Measurements from ENCODE around the gene LCK. TPM values are rescaled to one million over a fixed set of nuclear protein-coding genes. Genes with fewer than 3 reads are reported as not detected.

LCK gene
- total and polyA plus RNA-seq, 2 donors (not counting 1 experiment from before 2014, with no cell fraction given): 22.3 to 23.8 TPM

GRCh38 chr1:32335535-32335789, 84.4 kb downstream of the LCK start:
- Histone ChIP-seq H3K79me2 (ENCODE audit: control insufficient read depth, insufficient read depth, low read length) (peaks cover 16% of the 10 kb centered on the region), H3K9me3 (ENCODE audit: control extremely low read depth in 1 of 3, control insufficient read depth in 2 of 3, insufficient read depth in 1 of 3, low read length in 2 of 3) (no peaks in the 10 kb centered on the region), H3K4me1 (ENCODE audit: control insufficient read depth in 2 of 2, insufficient read depth in 2 of 2, low read length in 2 of 2) (peaks cover 57 to 61% of the 10 kb centered on the region in 2 donors), H3K4me3 (ENCODE audit: control extremely low read depth in 1 of 5, extremely low read depth in 1 of 5, insufficient read depth in 1 of 5, low read depth in 2 of 5, low read length in 4 of 5) (peak overlapping the region in 4 of 5 experiments; percentile 48 to 78 (median 72)), H3K27me3 (replicated peaks in 1 of 4; ENCODE audit: control extremely low read depth in 1 of 4, control insufficient read depth in 3 of 4, insufficient read depth in 4 of 4, low read length in 3 of 4) (no peaks in the 10 kb centered on the region), H2AFZ (ENCODE audit: insufficient read depth, low read depth, low read length, poor library complexity, severe bottlenecking) (peak overlapping the region; percentile 31), H3K4me2 (replicated peaks; ENCODE audit: low read depth, low read length, poor library complexity, severe bottlenecking) (peak overlapping the region; percentile 89), H3K36me3 (replicated peaks in 1 of 2; ENCODE audit: control extremely low read depth in 1 of 2, control insufficient read depth in 1 of 2, extremely low read depth in 1 of 2, insufficient read depth in 2 of 2, low read length in 1 of 2) (peaks cover 1 to 34% of the 10 kb centered on the region in 2 experiments), H3K9ac (ENCODE audit: low read length) (peak overlapping the region; percentile 75), H4K20me1 (ENCODE audit: control insufficient read depth, insufficient read depth, low read length, poor library complexity, severe bottlenecking) (peaks cover 35% of the 10 kb centered on the region), H3K27ac (ENCODE audit: low read length in 2 of 2) (peak overlapping the region in 1 of 2 donors; percentile 61)
- H3K27me3 Mint-ChIP-seq: no peaks in the 10 kb centered on the region
- H3K4me1 Mint-ChIP-seq: peaks cover 60% of the 10 kb centered on the region
- ChIA-PET CTCF (interaction anchor here (0.9 to 6.2 kb wide), 21 partner anchors 13 to 262 kb away, joined by 3 to 71 read pairs (median 7); partner anchors contain the start of genes BSDC1, CCDC28B, IQCC and TMEM39B), POLR2A (interaction anchor here (0.6 to 3.9 kb wide), 25 partner anchors 10 to 691 kb away, joined by 3 to 53 read pairs (median 6); partner anchors contain the start of genes BSDC1, CCDC28B, EIF3I and FAM167B)
- under 1% methylated on average over 34 of the region's 34 CpGs for WGBS (ENCODE audit: insufficient coverage)
- H3K27ac Mint-ChIP-seq: peak overlapping the region; percentile 91
- no peak for DNase-seq
- peak overlapping the region; percentile 93 for H3K4me3 Mint-ChIP-seq
- peak; percentile 13 for ATAC-seq (ENCODE audit: low read depth)
- TF ChIP-seq CTCF (IDR thresholded peaks at IDR 0.05) (no peak), EZH2 (IDR thresholded peaks at IDR 0.05; ENCODE audit: borderline replicate concordance, insufficient read depth, low read depth, low read length, poor library complexity, severe bottlenecking) (no peak)
- H3K9me3 Mint-ChIP-seq (ENCODE audit: insufficient read depth): no peaks in the 10 kb centered on the region
- intact Hi-C loops (cut with micrococcal nuclease): loop anchor here (2.0 to 5.0 kb wide), 4 partner anchors 19 to 121 kb away; no protein-coding TSS in a partner anchor

Small RNA genes within 50 kb of the gene (small RNA-seq; reads per million reads assigned to genes)
- gene RF00017 (ENCODE audit: insufficient read length, low read depth, low replicate concordance): not detected
- gene RF00019 (ENCODE audit: insufficient read length, low read depth, low replicate concordance): not detected

Other genes starting within 250 kb of the LCK start
- 99.0 and 101 TPM in 2 replicates for gene KHDRBS1, start 237.4 kb upstream of the LCK start, total RNA-seq
- gene KHDRBS1, start 237.4 kb upstream of the LCK start, polyA plus RNA-seq: 35.7 and 50.3 TPM in 2 replicates
- gene TMEM39B, start 178.3 kb upstream of the LCK start, total RNA-seq: 28.8 and 30.9 TPM in 2 replicates
- gene TMEM39B, start 178.3 kb upstream of the LCK start, polyA plus RNA-seq: 31.0 and 32.3 TPM in 2 replicates
- gene KPNA6, start 143.2 kb upstream of the LCK start, total RNA-seq: 49.9 and 54.8 TPM in 2 replicates
- 14.0 and 14.6 TPM in 2 replicates for gene KPNA6, start 143.2 kb upstream of the LCK start, polyA plus RNA-seq
- gene TXLNA, start 71.6 kb upstream of the LCK start, total RNA-seq: 38.3 and 38.4 TPM in 2 replicates
- gene TXLNA, start 71.6 kb upstream of the LCK start, polyA plus RNA-seq: 16.9 and 23.0 TPM in 2 replicates
- 7.8 and 10.2 TPM in 2 replicates for gene CCDC28B, start 50.7 kb upstream of the LCK start, total RNA-seq
- 7.1 and 8.0 TPM in 2 replicates for gene CCDC28B, start 50.7 kb upstream of the LCK start, polyA plus RNA-seq
- 2.0 and 2.1 TPM in 2 replicates for gene IQCC, start 45.6 kb upstream of the LCK start, total RNA-seq
- 1.6 and 2.0 TPM in 2 replicates for gene IQCC, start 45.6 kb upstream of the LCK start, polyA plus RNA-seq
- not detected in 2 replicates for gene DCDC2B, start 42.2 kb upstream of the LCK start, total RNA-seq
- not detected in 2 replicates for gene DCDC2B, start 42.2 kb upstream of the LCK start, polyA plus RNA-seq
- 50.4 and 60.8 TPM in 2 replicates for gene TMEM234, start 28.9 kb upstream of the LCK start, total RNA-seq
- gene TMEM234, start 28.9 kb upstream of the LCK start, polyA plus RNA-seq: 22.0 and 22.3 TPM in 2 replicates
- 87.0 and 91.0 TPM in 2 replicates for gene EIF3I, start 28.9 kb upstream of the LCK start, total RNA-seq
- gene EIF3I, start 28.9 kb upstream of the LCK start, polyA plus RNA-seq: 130 and 153 TPM in 2 replicates
- gene FAM167B, start 4.0 kb upstream of the LCK start, total RNA-seq: 4.1 and 5.4 TPM in 2 replicates
- gene FAM167B, start 4.0 kb upstream of the LCK start, polyA plus RNA-seq: 1.1 and 1.8 TPM in 2 replicates
- 200 and 205 TPM in 2 replicates for gene HDAC1, start 40.8 kb downstream of the LCK start, total RNA-seq
- 170 and 184 TPM in 2 replicates for gene HDAC1, start 40.8 kb downstream of the LCK start, polyA plus RNA-seq
- 73.2 and 77.6 TPM in 2 replicates for gene MARCKSL1, start 85.0 kb downstream of the LCK start, total RNA-seq
- gene MARCKSL1, start 85.0 kb downstream of the LCK start, polyA plus RNA-seq: 106 and 109 TPM in 2 replicates
- 33.7 and 33.8 TPM in 2 replicates for gene FAM229A, start 111.2 kb downstream of the LCK start, total RNA-seq
- 33.3 and 40.9 TPM in 2 replicates for gene FAM229A, start 111.2 kb downstream of the LCK start, polyA plus RNA-seq
- 10.4 and 11.6 TPM in 2 replicates for gene TSSK3, start 111.3 kb downstream of the LCK start, total RNA-seq
- 1.5 and 1.8 TPM in 2 replicates for gene TSSK3, start 111.3 kb downstream of the LCK start, polyA plus RNA-seq
- 117 and 124 TPM in 2 replicates for gene BSDC1, start 143.2 kb downstream of the LCK start, total RNA-seq
- gene BSDC1, start 143.2 kb downstream of the LCK start, polyA plus RNA-seq: 54.5 and 69.0 TPM in 2 replicates
- 0.02 and 0.05 TPM in 2 replicates for gene ZBTB8B, start 213.8 kb downstream of the LCK start, total RNA-seq
- gene ZBTB8B, start 213.8 kb downstream of the LCK start, polyA plus RNA-seq: not detected in 2 replicates

Measured in B cell (primary cell).